Astrocyte (in vitro differentiated cells and primary cell): ENCODE measurements around the gene SNX10.
"Not testable (repeated sequence)": the region's sequence is repeated elsewhere in the genome, so short reads cannot be mapped to it uniquely, and the experiment has no call there.

ENCODE experiments used
- EZH2 ChIP-seq: IDR thresholded peaks from 2 replicates; pipeline ENCODE4 v1.6.1; 2012; ENCODE audit warnings: mild to moderate bottlenecking, low read length, inconsistent platforms; ENCODE audit not compliant: insufficient read depth
- TF ChIP-seq, protein P1 (sequence below): IDR thresholded peaks from 2 replicates; pipeline ENCODE4 v1.5.1; 2011; ENCODE audit warnings: low read depth, mild to moderate bottlenecking, inconsistent platforms, low read length, moderate library complexity; ENCODE audit not compliant: insufficient read depth

DNA sequence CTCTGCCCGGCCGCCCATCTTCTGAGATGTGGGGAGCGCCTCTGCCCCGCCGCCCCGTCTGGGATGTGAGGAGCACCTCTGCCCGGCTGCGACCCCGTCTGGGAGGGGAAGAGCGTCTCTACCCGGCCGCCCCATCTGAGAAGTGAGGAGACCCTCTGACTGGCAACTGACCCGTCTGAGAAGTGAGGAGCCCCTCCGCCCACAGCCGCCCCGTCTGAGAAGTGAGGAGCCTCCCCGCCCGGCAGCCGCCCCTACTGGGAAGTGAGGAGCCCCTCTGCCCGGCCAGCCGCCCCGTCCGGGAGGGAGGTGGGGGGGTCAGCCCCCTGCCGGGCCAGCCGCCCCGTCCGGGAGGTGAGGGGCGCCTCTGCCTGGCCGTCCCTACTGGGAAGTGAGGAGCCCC, 29.8 kb upstream of the SNX10 start:
- TF ChIP-seq, protein P1, sequence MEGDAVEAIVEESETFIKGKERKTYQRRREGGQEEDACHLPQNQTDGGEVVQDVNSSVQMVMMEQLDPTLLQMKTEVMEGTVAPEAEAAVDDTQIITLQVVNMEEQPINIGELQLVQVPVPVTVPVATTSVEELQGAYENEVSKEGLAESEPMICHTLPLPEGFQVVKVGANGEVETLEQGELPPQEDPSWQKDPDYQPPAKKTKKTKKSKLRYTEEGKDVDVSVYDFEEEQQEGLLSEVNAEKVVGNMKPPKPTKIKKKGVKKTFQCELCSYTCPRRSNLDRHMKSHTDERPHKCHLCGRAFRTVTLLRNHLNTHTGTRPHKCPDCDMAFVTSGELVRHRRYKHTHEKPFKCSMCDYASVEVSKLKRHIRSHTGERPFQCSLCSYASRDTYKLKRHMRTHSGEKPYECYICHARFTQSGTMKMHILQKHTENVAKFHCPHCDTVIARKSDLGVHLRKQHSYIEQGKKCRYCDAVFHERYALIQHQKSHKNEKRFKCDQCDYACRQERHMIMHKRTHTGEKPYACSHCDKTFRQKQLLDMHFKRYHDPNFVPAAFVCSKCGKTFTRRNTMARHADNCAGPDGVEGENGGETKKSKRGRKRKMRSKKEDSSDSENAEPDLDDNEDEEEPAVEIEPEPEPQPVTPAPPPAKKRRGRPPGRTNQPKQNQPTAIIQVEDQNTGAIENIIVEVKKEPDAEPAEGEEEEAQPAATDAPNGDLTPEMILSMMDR: not testable (repeated sequence)
- TF ChIP-seq EZH2: not testable (repeated sequence)
